Caco-2 (cell line): Measurements from ENCODE around the gene DOK6. TPM values are rescaled to one million over a fixed set of nuclear protein-coding genes. Genes with fewer than 3 reads are reported as not detected.

Source experiments
- BruUV-seq: library from RNA; stranded (reverse); fragments of 400-500 nt; replicated peaks from 2 replicates; lab custom pipeline; 2021; lab: Mats Ljungman, UMichigan
- CTCF ChIA-PET: fragments of 300-600 bp; sonication (Branson Sonifier 250); formaldehyde crosslinking; loops from one replicate; lab custom pipeline; 2022; ENCODE audit warnings: antibody characterized with exemption; lab: Charles Lee
- POLR2A ChIA-PET: fragments of 300-600 bp; sonication (Branson Sonifier 250); formaldehyde crosslinking; loops from one replicate; lab custom pipeline; 2022; ENCODE audit warnings: antibody characterized with exemption; lab: Charles Lee
- DNase-seq, 2 experiments: peaks; one replicate each; pipeline versions ENCODE4 v3.0.0 to v3.0.0-alpha.2; 2020 to 2022
- H3K27me3 ChIP-seq: replicated peaks from 2 replicates; pipeline ENCODE4 v1.6.0; 2011; ENCODE audit warnings: low read length; ENCODE audit not compliant: control insufficient read depth, insufficient read depth
- H3K36me3 ChIP-seq: 2 replicates; pipeline ENCODE4 v1.5.1; 2011; ENCODE audit warnings: low read length; ENCODE audit not compliant: control insufficient read depth, insufficient read depth
- H3K4me1 ChIP-seq: fragments of 250-450 bp; sonication (Bioruptor Pico); 2 replicates; pipeline ENCODE4 v1.5.1; 2020; ENCODE audit warnings: mild to moderate bottlenecking
- H3K4me3 ChIP-seq: 2 replicates; pipeline ENCODE4 v1.5.1; 2011; ENCODE audit warnings: low read depth, mild to moderate bottlenecking, control low read depth, low read length
- H3K9me3 ChIP-seq: fragments of 250-450 bp; sonication (Bioruptor Pico); 2 replicates; pipeline ENCODE4 v1.5.1; 2020; ENCODE audit warnings: mild to moderate bottlenecking, moderate library complexity
- H3K27ac Mint-ChIP-seq: one replicate; pipeline ENCODE4 v1.8.0; 2022; ENCODE audit warnings: mixed read lengths; ENCODE audit not compliant: unreplicated experiment
- H3K27me3 Mint-ChIP-seq: one replicate; pipeline ENCODE4 v1.8.0; 2022; ENCODE audit warnings: mixed read lengths; ENCODE audit not compliant: insufficient read depth, unreplicated experiment
- H3K36me3 Mint-ChIP-seq: one replicate; pipeline ENCODE4 v1.8.0; 2022; ENCODE audit warnings: mild to moderate bottlenecking, mixed read lengths; ENCODE audit not compliant: insufficient read depth, unreplicated experiment
- H3K4me1 Mint-ChIP-seq: one replicate; pipeline ENCODE4 v1.8.0; 2022; ENCODE audit warnings: low read depth, mixed read lengths; ENCODE audit not compliant: unreplicated experiment
- H3K4me3 Mint-ChIP-seq: one replicate; pipeline ENCODE4 v1.8.0; 2022; ENCODE audit warnings: mild to moderate bottlenecking, moderate library complexity, mixed read lengths; ENCODE audit not compliant: unreplicated experiment
- H3K9me3 Mint-ChIP-seq: one replicate; pipeline ENCODE4 v1.8.0; 2022; ENCODE audit warnings: mixed read lengths; ENCODE audit not compliant: unreplicated experiment
- CTCF ChIP-seq, 2 experiments: fragments of 200-600 bp in 1 of 2; IDR thresholded peaks; 1 replicate in 1 of 2; 2 replicates in 1 of 2; pipeline versions ENCODE4 v1.5.1 to v1.8.0; 2011 to 2022; ENCODE audit warnings: antibody characterized with exemption in 1 of 2, control low read depth in 1 of 2, inconsistent platforms in 1 of 2, low read depth in 1 of 2, low read length in 1 of 2, mild to moderate bottlenecking in 1 of 2, moderate library complexity in 1 of 2; ENCODE audit not compliant: insufficient read depth in 1 of 2, severe bottlenecking in 1 of 2, unreplicated experiment in 1 of 2
- intact Hi-C: fragments of 100-400 bp; cut with micrococcal nuclease; formaldehyde crosslinking; loops from one replicate; pipeline ENCODE4 v1.10.0; 2022; ENCODE audit not compliant: unreplicated experiment
- total RNA-seq: library from RNA; stranded (reverse); gene quantifications from 2 replicates; pipeline ENCODE4 v1.2.3, GENCODE V29; 2022

The DOK6 gene
- total RNA-seq, 1 experiment from 2014 or later: not detected

DNA sequence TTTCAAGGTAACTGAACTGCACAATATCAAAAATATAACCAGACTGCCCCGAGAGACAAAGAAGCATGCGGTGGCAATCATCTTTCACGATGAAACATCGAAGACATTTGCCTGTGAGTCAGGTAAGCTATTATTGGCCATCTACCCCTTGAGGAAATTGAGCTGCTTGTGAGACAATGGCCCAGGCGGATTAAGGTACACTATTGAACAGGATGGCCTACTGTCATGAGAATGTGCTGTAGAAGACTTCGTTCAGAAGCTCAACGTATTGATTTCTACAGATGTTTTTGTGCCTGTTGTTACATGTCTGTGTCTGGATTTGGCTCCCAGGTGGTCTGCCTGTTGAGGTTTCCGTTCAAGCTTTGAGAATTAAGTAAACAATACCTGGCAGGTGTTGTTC is 198.7 kb downstream of the DOK6 start:
- no peaks in the 10 kb centered on the region for H3K27me3 Mint-ChIP-seq
- no peak for DNase-seq
- H3K9me3 Mint-ChIP-seq: no peaks in the 10 kb centered on the region
- H3K4me1 Mint-ChIP-seq: no peaks in the 10 kb centered on the region
- ChIA-PET CTCF (no interaction called here), POLR2A (no interaction called here)
- Histone ChIP-seq H3K9me3 (no peaks in the 10 kb centered on the region), H3K4me1 (no peaks in the 10 kb centered on the region), H3K27me3 (no peaks in the 10 kb centered on the region), H3K36me3 (no peaks in the 10 kb centered on the region), H3K4me3 (no peak overlapping the region)
- no peaks in the 10 kb centered on the region for H3K36me3 Mint-ChIP-seq
- H3K27ac Mint-ChIP-seq: no peak overlapping the region
- no peak overlapping the region for H3K4me3 Mint-ChIP-seq
- BruUV-seq: no TSS peak
- no peak for TF ChIP-seq CTCF (IDR thresholded peaks at IDR 0.05; ENCODE audit: insufficient read depth in 1 of 2, low read depth in 1 of 2, low read length in 1 of 2, severe bottlenecking in 1 of 2, unreplicated experiment in 1 of 2)
- intact Hi-C loops: no loop called here

- POLR2A ChIA-PET: no interaction called here
- Histone ChIP-seq H3K4me1 (no peaks in the 10 kb centered on the region), H3K9me3 (no peaks in the 10 kb centered on the region), H3K27me3 (no peaks in the 10 kb centered on the region), H3K36me3 (no peaks in the 10 kb centered on the region), H3K4me3 (no peak overlapping the region)
- Mint-ChIP-seq H3K36me3 (no peaks in the 10 kb centered on the region), H3K27ac (no peak overlapping the region), H3K9me3 (no peaks in the 10 kb centered on the region), H3K4me3 (no peak overlapping the region), H3K27me3 (peaks cover 3% of the 10 kb centered on the region), H3K4me1 (no peaks in the 10 kb centered on the region)
- TF ChIP-seq CTCF (IDR thresholded peaks at IDR 0.05; ENCODE audit: insufficient read depth in 1 of 2, low read depth in 1 of 2, low read length in 1 of 2, severe bottlenecking in 1 of 2, unreplicated experiment in 1 of 2): no peak
- intact Hi-C loops: no loop called here
- no peak for DNase-seq
- CTCF ChIA-PET: no interaction called here
- BruUV-seq: no TSS peak
Measured at GRCh38 chr18:69612242-69612641, 211.6 kb downstream of the DOK6 start.

DNA sequence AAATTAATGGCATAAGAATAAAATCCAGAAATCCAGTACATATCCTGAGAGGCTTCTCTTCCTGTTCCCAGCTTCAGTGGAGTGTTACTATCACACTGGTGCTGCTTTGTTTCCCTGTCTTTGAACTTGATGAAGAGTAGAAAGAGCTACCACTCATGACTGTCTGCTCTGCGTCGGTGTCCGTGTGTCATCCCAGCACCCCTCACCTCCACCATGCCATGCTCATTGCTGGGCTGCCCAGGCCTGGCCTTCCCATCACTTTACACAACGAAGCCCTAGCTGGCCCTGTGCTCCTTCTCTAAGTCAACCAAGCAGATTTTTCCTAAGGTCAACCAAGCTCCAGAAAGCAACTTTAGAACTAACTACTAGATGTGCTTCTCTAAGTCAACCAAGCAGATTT is 215.4 kb downstream of the DOK6 start:
- H3K4me3 ChIP-seq: no peak overlapping the region
- Mint-ChIP-seq H3K9me3 (no peaks in the 10 kb centered on the region), H3K4me1 (no peaks in the 10 kb centered on the region), H3K27me3 (peaks cover 5% of the 10 kb centered on the region), H3K4me3 (no peak overlapping the region), H3K36me3 (no peaks in the 10 kb centered on the region), H3K27ac (no peak overlapping the region)
- no peaks in the 10 kb centered on the region for H3K4me1 ChIP-seq
- ChIA-PET POLR2A (no interaction called here), CTCF (no interaction called here)
- intact Hi-C loops: no loop called here
- no TSS peak for BruUV-seq
- H3K9me3 ChIP-seq: no peaks in the 10 kb centered on the region
- TF ChIP-seq CTCF (IDR thresholded peaks at IDR 0.05; ENCODE audit: insufficient read depth in 1 of 2, low read depth in 1 of 2, low read length in 1 of 2, severe bottlenecking in 1 of 2, unreplicated experiment in 1 of 2): no peak
- no peaks in the 10 kb centered on the region for H3K36me3 ChIP-seq
- no peak for DNase-seq
- H3K27me3 ChIP-seq: no peaks in the 10 kb centered on the region
